Hematopoietic multipotent progenitor cell treated with erythropoietin and hydrocortisone succinate and interleukin-3 and kit ligand, for 15 days (in vitro differentiated cells): Measurements from ENCODE around the gene RPS28.
"Not testable (repeated sequence)": the region's sequence is repeated elsewhere in the genome, so short reads cannot be mapped to it uniquely, and the experiment has no call there.

ENCODE experiments used
- DNase-seq: peaks from one replicate; pipeline ENCODE4 v3.0.0-alpha.2; 2015; ENCODE audit warnings: low spot score

Gene RPS28

GRCh38 chr19:8321067-8321985, at the start of gene RPS28, which contains the start of gene NDUFA7:
Gene RPS28, plus strand, starts transcription at chr19:8321496. Its CDS starts 35 bp downstream, at chr19:8321531.
Gene NDUFA7, minus strand, starts transcription at chr19:8321375. Its CDS starts 17 bp downstream, at chr19:8321358.
- DNase-seq, result peak; percentile 98

GRCh38 chr19:8276508-8276907, 44.8 kb upstream of the RPS28 start:
- not testable (repeated sequence) for DNase-seq

GRCh38 chr19:8291337-8291736, 30.0 kb upstream of the RPS28 start:
- DNase-seq, result not testable (repeated sequence)

DNA sequence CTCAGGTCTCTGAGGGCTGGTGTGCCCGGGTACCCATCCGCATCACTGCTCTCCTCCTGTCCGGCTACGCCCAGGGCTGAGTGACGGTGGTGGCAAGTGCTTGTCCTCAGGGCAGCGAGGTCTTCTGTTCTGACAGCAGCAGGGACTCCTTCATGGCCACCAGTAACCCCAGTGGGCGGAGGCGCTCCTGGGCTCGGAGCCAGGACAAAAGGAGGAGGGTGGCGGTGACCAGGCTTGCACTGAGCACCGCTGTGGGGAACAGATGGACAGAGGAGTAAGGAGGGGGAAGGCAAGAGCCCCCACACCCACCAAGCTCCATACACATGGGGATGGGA, 19.0 kb upstream of the RPS28 start:
- DNase-seq, result peak; percentile 48

- no peak for DNase-seq
Measured at GRCh38 chr19:8302734-8303133, 18.6 kb upstream of the RPS28 start.

- DNase-seq, result peak; percentile 41
Measured at GRCh38 chr19:8304841-8305621, 16.3 kb upstream of the RPS28 start.

DNA sequence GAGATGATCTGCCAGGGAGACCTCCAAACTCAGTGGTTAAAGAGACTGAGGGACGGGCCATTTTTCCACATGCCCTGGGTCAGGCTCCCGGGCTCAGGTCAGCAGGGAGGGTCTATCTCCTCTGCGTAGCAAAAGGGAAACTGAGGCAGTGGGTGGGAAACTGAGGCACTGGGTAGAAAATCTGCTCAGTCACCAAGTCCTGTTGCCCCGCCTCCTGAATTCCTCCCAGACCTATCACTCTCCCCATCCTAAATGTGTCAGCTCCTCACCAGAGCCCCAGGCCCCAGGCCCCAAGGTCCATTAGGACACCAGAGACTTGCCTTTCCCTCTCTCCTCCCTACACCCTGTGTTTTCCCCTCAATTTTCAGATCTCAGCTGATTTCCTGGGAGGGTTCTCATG, 15.5 kb upstream of the RPS28 start:
- no peak for DNase-seq

GRCh38 chr19:8306235-8307054, 14.9 kb upstream of the RPS28 start:
- no peak for DNase-seq

- DNase-seq, result no peak
Measured at GRCh38 chr19:8307400-8307964, 13.8 kb upstream of the RPS28 start.

DNA sequence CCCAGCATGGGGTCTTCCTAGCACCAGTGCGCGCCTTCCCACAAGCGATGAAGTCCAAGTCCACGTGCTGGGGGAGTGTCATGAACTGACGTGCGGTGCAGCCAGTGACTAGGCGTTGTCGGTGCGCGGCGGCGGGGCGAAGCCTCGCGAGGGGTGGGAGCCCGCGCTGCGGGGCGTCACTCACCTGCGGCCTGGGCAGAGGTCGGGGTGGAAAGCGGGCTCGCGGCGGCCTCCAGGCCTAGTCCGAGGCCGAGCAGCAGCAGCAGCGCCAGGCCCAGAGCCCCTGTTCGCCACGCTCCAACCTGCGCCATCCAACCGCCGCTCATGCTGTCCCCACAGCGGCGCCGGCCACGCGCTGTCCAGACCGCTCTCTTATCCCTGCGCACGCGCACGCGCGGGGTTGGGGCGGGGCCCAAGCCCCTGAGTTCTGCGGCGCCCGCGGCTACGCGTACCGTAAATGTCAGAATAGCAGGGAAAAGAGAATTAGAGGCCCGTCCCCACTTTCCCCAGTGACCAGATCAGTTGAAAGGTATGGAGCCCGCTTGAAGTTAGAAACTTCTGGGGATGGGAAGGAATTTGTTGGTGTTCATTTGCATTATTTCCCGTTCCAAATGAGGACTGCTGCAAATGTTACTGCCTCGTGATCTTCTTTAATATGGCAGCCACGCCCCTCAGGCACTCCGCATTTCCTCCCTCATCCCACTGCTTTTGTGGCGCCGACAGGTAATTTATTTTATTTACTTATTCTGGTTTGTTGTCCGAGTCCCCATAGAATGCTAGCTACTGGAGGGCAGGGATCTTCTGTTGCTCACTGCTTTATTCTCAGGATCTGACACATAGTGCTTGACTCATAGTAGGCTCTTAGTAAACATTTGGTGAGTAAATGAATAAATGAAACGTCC, 13.1 kb upstream of the RPS28 start, which contains the start of gene CD320:
Gene CD320 (minus strand): TSS at position 394 of the 902 bp plus-strand sequence. CDS start 68 bp downstream, at position 326.
- peak; percentile 88 for DNase-seq

- no peak for DNase-seq
Measured at GRCh38 chr19:8308891-8309291, 12.4 kb upstream of the RPS28 start.

GRCh38 chr19:8310342-8311055, 10.8 kb upstream of the RPS28 start:
- DNase-seq, result no peak

DNA sequence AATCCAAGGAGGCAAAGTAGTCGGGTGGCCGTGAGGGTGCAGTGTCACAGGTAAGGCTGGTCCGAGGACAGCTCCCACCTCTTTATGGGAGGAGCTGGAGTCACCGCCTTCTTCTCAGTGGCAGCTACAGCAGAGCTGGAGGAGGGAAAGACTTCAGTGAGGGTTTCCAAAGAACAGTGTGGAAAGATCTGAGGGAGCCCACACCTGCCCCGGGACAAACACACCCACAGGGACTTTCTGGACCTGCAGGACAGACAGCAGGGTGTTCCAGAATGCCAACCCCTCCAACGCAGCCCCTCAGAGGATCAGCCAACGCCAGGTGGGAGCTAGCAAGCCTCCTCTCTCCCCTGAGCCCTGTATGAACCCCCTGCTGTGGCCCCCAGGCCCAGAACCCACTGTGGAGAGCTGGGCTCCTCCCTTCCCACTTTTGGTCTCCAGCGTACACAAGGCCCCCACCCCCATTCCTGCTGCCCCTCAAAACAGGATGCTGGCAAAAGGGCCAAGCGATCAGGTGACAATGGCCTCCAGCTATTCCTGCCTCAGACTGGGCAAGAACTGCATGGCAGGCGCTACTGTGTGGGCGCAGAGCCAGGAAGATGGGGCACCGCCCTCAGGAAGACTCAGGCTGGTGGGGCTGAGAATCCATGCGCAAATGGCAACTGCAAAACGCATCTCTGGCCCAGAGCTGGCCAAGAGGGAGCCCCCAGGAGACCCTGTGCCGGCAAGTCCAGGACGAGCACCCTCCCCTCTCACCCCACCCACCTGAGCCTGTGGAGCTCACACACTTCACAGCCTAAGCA, 9.6 kb upstream of the RPS28 start:
- DNase-seq, result peak; percentile 79

DNA sequence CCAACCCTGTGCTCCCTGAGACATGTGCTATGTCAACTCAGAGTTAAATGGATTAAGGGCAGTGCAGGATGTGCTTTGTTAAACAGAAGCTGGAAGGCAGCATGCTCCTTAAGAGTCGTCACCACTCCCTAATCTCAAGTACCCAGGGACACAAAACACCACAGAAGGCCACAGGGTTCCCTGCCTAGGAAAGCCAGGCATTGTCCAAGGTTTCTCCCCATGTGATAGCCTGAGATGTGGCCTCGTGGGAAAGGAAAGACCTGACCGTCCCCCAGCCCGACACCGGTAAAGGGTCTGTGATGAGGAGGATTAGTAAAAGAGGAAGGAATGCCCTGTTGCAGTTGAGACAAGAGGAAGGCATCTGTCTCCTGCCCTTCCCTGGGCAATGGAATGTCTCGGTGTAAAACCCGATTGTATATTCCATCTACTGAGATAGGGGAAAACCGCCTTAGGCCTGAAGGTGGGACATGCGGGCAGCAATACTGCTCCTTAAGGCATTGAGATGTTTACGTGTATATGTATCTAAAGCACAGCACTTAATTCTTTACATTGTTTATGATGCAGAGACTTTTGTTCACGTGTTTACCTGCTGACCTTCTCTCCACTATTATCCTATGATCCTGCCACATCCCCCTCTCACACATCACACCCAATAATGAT, 6.2 kb upstream of the RPS28 start:
- DNase-seq, result not testable (repeated sequence)

DNA sequence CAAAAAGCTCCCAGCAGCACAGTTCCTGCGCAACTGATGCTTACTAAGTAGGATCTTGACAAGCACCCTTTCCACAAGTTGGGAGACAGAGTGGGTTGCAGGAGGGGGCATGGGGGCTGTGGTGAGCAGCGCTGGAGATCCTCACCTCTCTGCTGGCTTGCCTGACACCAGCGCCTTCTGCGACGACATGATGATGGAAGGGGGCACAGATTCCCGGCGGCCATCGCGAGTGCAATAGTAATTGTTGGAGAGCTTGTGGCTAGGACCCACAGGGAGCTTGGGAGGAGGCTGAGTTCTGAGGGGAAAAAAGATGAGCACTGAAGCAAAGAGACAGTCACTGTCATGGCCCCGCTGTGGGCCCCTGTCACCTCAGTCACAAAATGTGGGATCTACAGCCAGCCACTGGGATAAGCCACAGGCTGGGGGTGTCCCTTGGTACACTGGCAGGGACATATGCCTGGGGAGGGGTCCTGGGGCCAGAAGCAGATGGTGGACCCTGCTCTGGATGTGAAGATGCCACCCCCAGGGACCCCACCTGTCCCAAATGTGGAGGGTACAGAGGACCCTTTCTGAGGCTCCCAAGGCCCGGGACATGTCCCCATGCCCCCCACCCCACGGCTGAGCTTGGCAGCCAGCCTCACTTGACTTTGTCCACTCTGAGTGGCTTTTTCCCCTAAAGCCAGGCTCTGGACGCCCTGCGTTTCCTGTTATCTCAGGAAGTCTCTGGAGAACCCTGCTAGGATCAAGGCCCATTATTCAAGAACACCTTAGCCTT, 4.8 kb upstream of the RPS28 start:
- no peak for DNase-seq

- not testable (repeated sequence) for DNase-seq
Measured at GRCh38 chr19:8318835-8319234, 2.5 kb upstream of the RPS28 start.

DNA sequence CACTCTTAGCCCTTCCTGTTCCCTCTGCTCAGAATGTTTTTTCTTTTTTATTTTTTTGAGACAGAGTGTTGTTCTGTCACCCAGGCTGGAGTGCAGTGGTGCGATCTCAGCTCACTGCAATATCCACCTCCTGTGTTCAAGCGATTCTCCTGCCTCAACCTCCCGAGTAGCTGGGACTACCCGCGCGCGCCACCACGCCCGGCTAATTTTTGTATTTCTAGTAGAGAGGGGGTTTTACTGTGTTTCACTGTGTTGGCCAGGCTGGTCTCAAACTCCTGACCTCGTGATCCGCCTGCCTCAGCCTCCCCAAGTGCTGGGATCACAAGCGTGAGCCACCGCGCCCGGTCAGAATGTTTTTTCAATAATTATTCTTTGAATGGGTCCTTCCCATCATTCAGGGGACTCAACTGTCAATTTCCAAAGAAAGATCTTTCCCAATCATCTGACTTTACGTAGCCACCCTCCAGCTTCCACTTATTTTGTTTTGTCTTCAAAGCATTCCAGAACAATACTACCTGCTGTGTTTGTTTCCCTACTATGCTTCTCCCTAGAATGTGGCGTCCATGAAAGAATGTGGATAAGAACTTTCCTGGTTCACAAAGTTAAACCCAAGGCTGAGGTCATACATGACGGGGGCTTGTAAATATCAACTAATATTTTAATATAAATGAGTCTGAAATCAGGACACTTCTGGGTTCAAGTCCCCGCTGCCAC, 1.3 kb upstream of the RPS28 start:
- no peak for DNase-seq
